ENCODE results near the gene UBIAD1.

UBIAD1 gene

DNA sequence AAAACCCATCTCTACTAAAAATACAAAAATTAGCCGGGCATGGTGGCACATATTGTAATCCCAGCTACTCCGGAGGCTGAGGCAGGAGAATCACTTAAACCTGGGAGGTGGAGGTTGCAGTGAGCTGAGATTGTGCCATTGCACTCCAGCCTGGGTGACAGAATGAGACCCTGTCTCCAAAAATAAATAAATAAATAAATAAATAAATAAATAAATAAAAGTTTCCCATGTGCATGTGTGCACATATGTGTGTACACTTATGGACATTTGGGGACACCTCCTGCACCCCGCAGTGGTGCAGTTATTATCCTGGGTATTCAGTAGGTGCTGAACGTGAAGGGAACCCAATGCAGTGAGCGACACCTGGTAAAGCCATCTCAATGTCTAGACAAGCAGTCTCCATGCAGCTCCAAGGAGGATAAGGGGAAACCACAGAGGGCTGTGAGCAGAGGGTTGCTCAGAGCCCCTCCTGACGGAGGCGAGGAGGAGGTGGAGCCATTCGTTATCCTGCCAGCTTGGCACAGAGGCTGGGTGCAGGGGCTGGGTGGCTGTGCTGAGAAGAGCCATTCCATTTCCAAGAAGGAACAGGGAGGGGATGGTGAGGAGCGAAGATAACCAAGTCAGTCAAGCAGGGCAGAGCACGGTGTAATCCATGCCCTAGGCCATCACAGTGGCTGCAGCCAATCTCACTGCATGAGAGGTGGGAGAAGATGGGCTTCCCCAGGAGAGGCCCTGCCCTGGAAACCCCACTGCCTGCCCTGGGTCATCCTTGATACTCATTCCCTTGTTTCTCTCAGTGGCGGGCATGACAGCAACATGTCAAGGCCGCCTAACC is 25.6 kb downstream of the UBIAD1 start:
- TF ChIP-seq FOXP2 (optimal IDR thresholded peaks at IDR 0.05; ENCODE audit: borderline replicate concordance, extremely low read depth, extremely low read length, insufficient read depth) (no peak), POLR2AphosphoS5 (IDR thresholded peaks at IDR 0.05; ENCODE audit: low read depth, low read length) (no peak), TAF1 (IDR thresholded peaks at IDR 0.05; ENCODE audit: borderline replicate concordance, insufficient read depth, low read length) (no peak), SIN3A (IDR thresholded peaks at IDR 0.05; ENCODE audit: borderline replicate concordance, insufficient read depth, low read length) (no peak)
- TF ChIP-seq, protein P1, sequence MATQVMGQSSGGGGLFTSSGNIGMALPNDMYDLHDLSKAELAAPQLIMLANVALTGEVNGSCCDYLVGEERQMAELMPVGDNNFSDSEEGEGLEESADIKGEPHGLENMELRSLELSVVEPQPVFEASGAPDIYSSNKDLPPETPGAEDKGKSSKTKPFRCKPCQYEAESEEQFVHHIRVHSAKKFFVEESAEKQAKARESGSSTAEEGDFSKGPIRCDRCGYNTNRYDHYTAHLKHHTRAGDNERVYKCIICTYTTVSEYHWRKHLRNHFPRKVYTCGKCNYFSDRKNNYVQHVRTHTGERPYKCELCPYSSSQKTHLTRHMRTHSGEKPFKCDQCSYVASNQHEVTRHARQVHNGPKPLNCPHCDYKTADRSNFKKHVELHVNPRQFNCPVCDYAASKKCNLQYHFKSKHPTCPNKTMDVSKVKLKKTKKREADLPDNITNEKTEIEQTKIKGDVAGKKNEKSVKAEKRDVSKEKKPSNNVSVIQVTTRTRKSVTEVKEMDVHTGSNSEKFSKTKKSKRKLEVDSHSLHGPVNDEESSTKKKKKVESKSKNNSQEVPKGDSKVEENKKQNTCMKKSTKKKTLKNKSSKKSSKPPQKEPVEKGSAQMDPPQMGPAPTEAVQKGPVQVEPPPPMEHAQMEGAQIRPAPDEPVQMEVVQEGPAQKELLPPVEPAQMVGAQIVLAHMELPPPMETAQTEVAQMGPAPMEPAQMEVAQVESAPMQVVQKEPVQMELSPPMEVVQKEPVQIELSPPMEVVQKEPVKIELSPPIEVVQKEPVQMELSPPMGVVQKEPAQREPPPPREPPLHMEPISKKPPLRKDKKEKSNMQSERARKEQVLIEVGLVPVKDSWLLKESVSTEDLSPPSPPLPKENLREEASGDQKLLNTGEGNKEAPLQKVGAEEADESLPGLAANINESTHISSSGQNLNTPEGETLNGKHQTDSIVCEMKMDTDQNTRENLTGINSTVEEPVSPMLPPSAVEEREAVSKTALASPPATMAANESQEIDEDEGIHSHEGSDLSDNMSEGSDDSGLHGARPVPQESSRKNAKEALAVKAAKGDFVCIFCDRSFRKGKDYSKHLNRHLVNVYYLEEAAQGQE (IDR thresholded peaks at IDR 0.05; ENCODE audit: insufficient read depth in 1 of 2, low read depth in 2 of 2, low read length in 2 of 2) = no peak

DNA sequence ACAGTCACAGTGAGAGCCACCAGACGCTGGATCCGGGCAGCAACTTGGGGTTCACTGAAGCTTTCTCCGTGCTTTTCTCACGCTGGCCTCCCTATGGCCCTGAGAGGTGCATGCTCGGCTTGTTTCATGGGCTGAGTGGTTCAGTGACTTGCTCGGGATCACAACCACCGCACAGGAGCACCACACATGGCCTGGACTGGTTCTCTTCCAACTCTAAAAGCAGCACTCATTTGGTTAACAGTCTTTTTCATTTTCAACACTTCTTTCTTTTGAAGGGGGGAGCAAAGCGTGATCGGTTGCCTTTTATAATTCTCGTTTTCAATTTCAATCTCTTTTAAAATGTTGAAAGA is 26.2 kb downstream of the UBIAD1 start:
- TF ChIP-seq, protein P1 (IDR thresholded peaks at IDR 0.05; ENCODE audit: insufficient read depth in 1 of 2, low read depth in 2 of 2, low read length in 2 of 2) = no peak
- TF ChIP-seq TAF1 (IDR thresholded peaks at IDR 0.05; ENCODE audit: borderline replicate concordance, insufficient read depth, low read length) (no peak), FOXP2 (optimal IDR thresholded peaks at IDR 0.05; ENCODE audit: borderline replicate concordance, extremely low read depth, extremely low read length, insufficient read depth) (no peak), POLR2AphosphoS5 (IDR thresholded peaks at IDR 0.05; ENCODE audit: low read depth, low read length) (no peak), SIN3A (IDR thresholded peaks at IDR 0.05; ENCODE audit: borderline replicate concordance, insufficient read depth, low read length) (no peak)

DNA sequence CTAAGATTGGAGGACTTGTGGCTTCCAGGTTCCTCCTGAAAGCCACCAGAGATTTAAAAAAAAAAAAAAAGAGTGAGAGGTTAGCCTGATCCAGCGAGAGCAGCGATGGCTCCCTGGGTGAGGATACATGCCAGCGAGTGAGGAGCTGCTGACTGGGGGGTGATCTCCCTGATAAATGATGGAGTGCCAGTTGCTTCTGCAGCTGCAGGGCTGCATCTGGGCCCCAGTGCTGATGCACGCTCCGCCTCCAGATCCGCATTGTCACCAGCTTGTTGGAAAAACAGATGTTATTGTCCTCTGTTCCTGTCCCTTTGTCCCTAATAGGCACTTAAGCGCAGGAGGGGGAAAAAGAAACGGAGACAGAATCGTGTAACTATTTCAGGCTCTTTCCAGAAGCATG is 28.6 kb downstream of the UBIAD1 start:
- no peak for TF ChIP-seq SIN3A (IDR thresholded peaks at IDR 0.05; ENCODE audit: borderline replicate concordance, insufficient read depth, low read length)
- TF ChIP-seq, protein P1 (IDR thresholded peaks at IDR 0.05; ENCODE audit: insufficient read depth in 1 of 2, low read depth in 2 of 2, low read length in 2 of 2) = no peak
- TF ChIP-seq TAF1 (IDR thresholded peaks at IDR 0.05; ENCODE audit: borderline replicate concordance, insufficient read depth, low read length) = no peak
- no peak for TF ChIP-seq POLR2AphosphoS5 (IDR thresholded peaks at IDR 0.05; ENCODE audit: low read depth, low read length)

DNA sequence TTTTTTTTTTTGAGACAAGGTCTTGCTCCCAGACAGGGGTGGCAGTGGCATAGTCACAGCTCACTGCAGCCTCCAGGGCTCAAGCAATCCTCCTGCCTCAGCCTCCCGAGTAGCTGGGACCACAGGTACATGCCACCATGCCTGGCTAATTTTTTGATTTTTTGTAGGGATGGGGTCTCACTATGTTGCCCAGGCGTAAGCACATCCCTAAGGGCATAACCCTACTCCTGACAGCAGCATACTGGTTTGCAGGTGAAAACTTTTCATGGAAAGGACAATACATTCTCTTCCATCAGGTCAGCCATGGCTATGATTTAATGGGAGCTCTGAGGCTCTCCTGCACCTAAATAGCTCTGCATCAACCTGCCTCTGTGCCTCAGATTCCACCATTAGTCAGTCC is 29.4 kb downstream of the UBIAD1 start:
- TF ChIP-seq FOXP2 (optimal IDR thresholded peaks at IDR 0.05; ENCODE audit: borderline replicate concordance, extremely low read depth, extremely low read length, insufficient read depth) = no peak

DNA sequence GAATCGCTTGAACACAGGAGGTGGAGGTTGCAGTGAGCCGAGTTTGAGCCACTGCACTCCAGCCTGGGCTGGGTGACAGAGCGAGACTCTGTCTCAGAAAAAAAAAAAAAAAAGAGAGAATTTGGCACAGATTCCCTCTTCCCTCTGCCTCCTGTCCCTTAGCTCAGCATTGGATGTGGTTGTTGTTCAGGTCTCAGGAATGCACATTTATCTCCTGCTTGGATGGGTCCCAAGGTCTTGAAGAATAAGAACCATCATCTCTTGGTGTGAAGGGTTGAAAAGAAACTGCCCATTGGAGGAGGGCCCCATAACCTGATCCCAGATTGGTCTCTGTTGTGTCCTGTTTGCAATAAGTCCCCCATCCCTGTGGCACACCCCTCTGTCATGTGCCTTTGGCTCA is 34.9 kb downstream of the UBIAD1 start:
- no peak for TF ChIP-seq SIN3A (IDR thresholded peaks at IDR 0.05; ENCODE audit: borderline replicate concordance, insufficient read depth, low read length)
- TF ChIP-seq POLR2AphosphoS5 (IDR thresholded peaks at IDR 0.05; ENCODE audit: low read depth, low read length) = no peak
- TF ChIP-seq, protein P1 (IDR thresholded peaks at IDR 0.05; ENCODE audit: insufficient read depth in 1 of 2, low read depth in 2 of 2, low read length in 2 of 2) = no peak
- TF ChIP-seq FOXP2 (optimal IDR thresholded peaks at IDR 0.05; ENCODE audit: borderline replicate concordance, extremely low read depth, extremely low read length, insufficient read depth) = no peak
- no peak for TF ChIP-seq TAF1 (IDR thresholded peaks at IDR 0.05; ENCODE audit: borderline replicate concordance, insufficient read depth, low read length)
